GM19438 (cell line): ENCODE results near the gene KCNH6.

Source experiments
- ATAC-seq: cut with Tn5 transposase; IDR thresholded peaks from one replicate; pipeline ENCODE4 v1.9.1; 2021; ENCODE audit warnings: low read depth; ENCODE audit not compliant: unreplicated experiment

The KCNH6 gene

GRCh38 chr17:63589646-63590045, 66.5 kb downstream of the KCNH6 start:
- ATAC-seq = no peak

GRCh38 chr17:63592797-63593196, 69.6 kb downstream of the KCNH6 start:
- no peak for ATAC-seq

GRCh38 chr17:63595132-63595531, 72.0 kb downstream of the KCNH6 start:
- no peak for ATAC-seq
